HG03521 (cell line): Measurements from ENCODE around the gene CCDC57.
A peak's percentile ranks its signal among the peaks of the same experiment; 100 is the strongest.

Source experiments
- ATAC-seq: cut with Tn5 transposase; IDR thresholded peaks from one replicate; pipeline ENCODE4 v1.9.1; 2021; ENCODE audit warnings: mild to moderate bottlenecking, moderate library complexity; ENCODE audit not compliant: unreplicated experiment

CCDC57 gene

GRCh38 chr17:82112181-82112913 lies 100.3 kb downstream of the CCDC57 start:
- no peak for ATAC-seq

- no peak for ATAC-seq
Measured at GRCh38 chr17:82110298-82110697, 102.3 kb downstream of the CCDC57 start.

- ATAC-seq: no peak
Measured at GRCh38 chr17:82108961-82109475, 103.6 kb downstream of the CCDC57 start.

- ATAC-seq: no peak
Measured at GRCh38 chr17:82108496-82108945, 104.1 kb downstream of the CCDC57 start.

- ATAC-seq: no peak
Measured at GRCh38 chr17:82108038-82108437, 104.6 kb downstream of the CCDC57 start.

- no peak for ATAC-seq
Measured at GRCh38 chr17:82107341-82107860, 105.2 kb downstream of the CCDC57 start.

- no peak for ATAC-seq
Measured at GRCh38 chr17:82106688-82107305, 105.8 kb downstream of the CCDC57 start.

- peak; percentile 76 for ATAC-seq
Measured at GRCh38 chr17:82105882-82106687, 106.6 kb downstream of the CCDC57 start.

- ATAC-seq: no peak
Measured at GRCh38 chr17:82105417-82105881, 107.2 kb downstream of the CCDC57 start.

GRCh38 chr17:82104797-82105416 lies 107.7 kb downstream of the CCDC57 start:
- no peak for ATAC-seq

- no peak for ATAC-seq
Measured at GRCh38 chr17:82103553-82104451, 108.8 kb downstream of the CCDC57 start.

- ATAC-seq: no peak
Measured at GRCh38 chr17:82101767-82102679, 110.6 kb downstream of the CCDC57 start.

- no peak for ATAC-seq
Measured at GRCh38 chr17:82101301-82101715, 111.3 kb downstream of the CCDC57 start.

- ATAC-seq: no peak
Measured at GRCh38 chr17:82100502-82101298, 111.9 kb downstream of the CCDC57 start.

- peak; percentile 3 for ATAC-seq
Measured at GRCh38 chr17:82098939-82099763, 113.5 kb downstream of the CCDC57 start.

GRCh38 chr17:82098169-82098938 lies 114.3 kb downstream of the CCDC57 start, which contains the start of gene FASN:
Gene FASN (minus strand): TSS chr17:82098236. CDS start chr17:82096445, 1,791 bp downstream.
- ATAC-seq: peak; percentile 67
